Measurements from ENCODE around the gene SMARCD2. TPM values are rescaled to one million over a fixed set of nuclear protein-coding genes. Genes with fewer than 3 reads are reported as not detected.
A peak's percentile ranks its signal among the peaks of the same experiment; 100 is the strongest.
"Not testable (repeated sequence)": the region's sequence is repeated elsewhere in the genome, so short reads cannot be mapped to it uniquely, and the experiment has no call there.

SMARCD2 gene
- total RNA-seq, 1 donor from 2014 or later, result 43.0 TPM

- Mint-ChIP-seq H3K4me3 (peak overlapping the region; percentile 7), H3K27ac (ENCODE audit: unreplicated experiment) (peak overlapping the region; percentile 99), H3K4me1 (peaks cover 17% of the 10 kb centered on the region), H3K9me3 (peaks cover 7% of the 10 kb centered on the region), H3K27me3 (ENCODE audit: low read depth) (peaks cover 12% of the 10 kb centered on the region), H3K36me3 (ENCODE audit: low read depth) (peaks cover 5% of the 10 kb centered on the region)
- TF ChIP-seq CTCF (conservative IDR thresholded peaks at IDR 0.05), result peak; percentile 66
- peak; percentile 66 for DNase-seq (ENCODE audit: low read depth, low spot score)
Observed at GRCh38 chr17:63848834-63849689, 6.6 kb upstream of the SMARCD2 start.

- no peak for DNase-seq (ENCODE audit: low read depth, low spot score)
- Mint-ChIP-seq H3K36me3 (ENCODE audit: low read depth) (peaks cover 5% of the 10 kb centered on the region), H3K4me1 (peaks cover 22% of the 10 kb centered on the region), H3K4me3 (peak overlapping the region; percentile 58), H3K9me3 (peaks cover 7% of the 10 kb centered on the region), H3K27ac (ENCODE audit: unreplicated experiment) (no peak overlapping the region), H3K27me3 (ENCODE audit: low read depth) (peaks cover 11% of the 10 kb centered on the region)
- no peak for TF ChIP-seq CTCF (conservative IDR thresholded peaks at IDR 0.05)
Observed at GRCh38 chr17:63847525-63848249, 5.2 kb upstream of the SMARCD2 start.

GRCh38 chr17:63845509-63845908 is 3.0 kb upstream of the SMARCD2 start:
- Mint-ChIP-seq H3K27me3 (ENCODE audit: low read depth) (peaks cover 6% of the 10 kb centered on the region), H3K4me3 (peak overlapping the region; percentile 36), H3K4me1 (peaks cover 31% of the 10 kb centered on the region), H3K27ac (ENCODE audit: unreplicated experiment) (no peak overlapping the region), H3K9me3 (peaks cover 7% of the 10 kb centered on the region), H3K36me3 (ENCODE audit: low read depth) (peaks cover 5% of the 10 kb centered on the region)
- no peak for TF ChIP-seq CTCF (conservative IDR thresholded peaks at IDR 0.05)
- no peak for DNase-seq (ENCODE audit: low read depth, low spot score)

GRCh38 chr17:63843910-63844677 is 1.6 kb upstream of the SMARCD2 start:
- Mint-ChIP-seq H3K27me3 (ENCODE audit: low read depth) (peaks cover 4% of the 10 kb centered on the region), H3K4me3 (peak overlapping the region; percentile 88), H3K4me1 (peaks cover 38% of the 10 kb centered on the region), H3K9me3 (peaks cover 7% of the 10 kb centered on the region), H3K27ac (ENCODE audit: unreplicated experiment) (no peak overlapping the region), H3K36me3 (ENCODE audit: low read depth) (peaks cover 5% of the 10 kb centered on the region)
- no peak for TF ChIP-seq CTCF (conservative IDR thresholded peaks at IDR 0.05)
- no peak for DNase-seq (ENCODE audit: low read depth, low spot score)

GRCh38 chr17:63843387-63843888 is 953 bp upstream of the SMARCD2 start:
- not testable (repeated sequence) for H3K27me3 Mint-ChIP-seq (ENCODE audit: low read depth); H3K9me3 Mint-ChIP-seq; DNase-seq (ENCODE audit: low read depth, low spot score); H3K36me3 Mint-ChIP-seq (ENCODE audit: low read depth)
- H3K4me1 Mint-ChIP-seq, result peaks cover 40% of the 10 kb centered on the region
- H3K4me3 Mint-ChIP-seq, result peak overlapping the region; percentile 88
- peak overlapping the region; percentile 35 for H3K27ac Mint-ChIP-seq (ENCODE audit: unreplicated experiment)

All from neural crest cell (in vitro differentiated cells).